PC-3 (cell line): ENCODE results near the gene BEST3.

ENCODE experiments used
- EZH2 ChIP-seq: fragments of 300-600 bp; sonication (generic); IDR thresholded peaks from one replicate; pipeline ENCODE4 v1.6.1; 2017; ENCODE audit warnings: antibody characterized with exemption, mild to moderate bottlenecking, low read length; ENCODE audit not compliant: unreplicated experiment
- EZH2phosphoT487 ChIP-seq: fragments of 300-600 bp; sonication (generic); IDR thresholded peaks from 2 replicates; pipeline ENCODE4 v1.6.1; 2018; ENCODE audit warnings: mild to moderate bottlenecking, antibody characterized with exemption, low read length, borderline replicate concordance

- TF ChIP-seq EZH2phosphoT487 (no peak), EZH2 (no peak)
Observed at GRCh38 chr12:69698054-69698453, 1.0 kb downstream of the BEST3 start.
